Tibial artery (tissue), 4 donors: Measurements from ENCODE around the gene CYSTM1.
"Not testable (repeated sequence)": the region's sequence is repeated elsewhere in the genome, so short reads cannot be mapped to it uniquely, and the experiment has no call there.

ENCODE experiments used
- DNase-seq, 2 donors: peaks; one replicate each; pipeline ENCODE4 v3.0.0-alpha.2; 2019
- H3K27ac ChIP-seq, 2 donors: fragments of 200-600 bp; sonication (generic) in 1 of 2; 1 replicate in 1 of 2; 2 replicates in 1 of 2; pipeline ENCODE4 v1.5.1; 2018 to 2019; ENCODE audit warnings: mild to moderate bottlenecking in 1 of 2
- H3K27me3 ChIP-seq, 2 donors: fragments of 200-600 bp; sonication (generic) in 1 of 2; one replicate each; pipeline versions ENCODE4 v1.5.1 to v1.6.0; 2016 to 2019
- H3K36me3 ChIP-seq, 3 donors: fragments of 200-600 bp; sonication (generic) in 2 of 3; one replicate each; pipeline ENCODE4 v1.5.1; 2016 to 2019; ENCODE audit warnings: mild to moderate bottlenecking in 2 of 3
- H3K4me1 ChIP-seq, 4 donors: fragments of 200-600 bp; sonication (generic) in 2 of 4; 1 replicate in 3 of 4; 2 replicates in 1 of 4; pipeline ENCODE4 v1.5.1; 2016 to 2019
- H3K4me3 ChIP-seq, 2 donors: fragments of 200-600 bp; sonication (generic) in 1 of 2; 1 replicate in 1 of 2; 2 replicates in 1 of 2; pipeline ENCODE4 v1.5.1; 2018 to 2019; ENCODE audit warnings: mild to moderate bottlenecking in 2 of 2
- H3K9me3 ChIP-seq, 3 donors: fragments of 200-600 bp; sonication (generic) in 1 of 3; one replicate each; pipeline ENCODE4 v1.5.1; 2016 to 2019
- CTCF ChIP-seq, 2 experiments: fragments of 200-600 bp in 1 of 2; fragments of 450-650 bp in 1 of 2; IDR thresholded peaks; one replicate each; pipeline ENCODE4 v1.5.1; 2017 to 2019; ENCODE audit warnings: antibody characterized with exemption in 2 of 2, mild to moderate bottlenecking in 1 of 2, moderate library complexity in 1 of 2
- intact Hi-C: fragments of 100-400 bp; cut with DNase I; formaldehyde crosslinking; loops from one replicate; pipeline ENCODE4 v1.15.0; 2023; ENCODE audit warnings: low total_unique reads

The CYSTM1 gene

DNA sequence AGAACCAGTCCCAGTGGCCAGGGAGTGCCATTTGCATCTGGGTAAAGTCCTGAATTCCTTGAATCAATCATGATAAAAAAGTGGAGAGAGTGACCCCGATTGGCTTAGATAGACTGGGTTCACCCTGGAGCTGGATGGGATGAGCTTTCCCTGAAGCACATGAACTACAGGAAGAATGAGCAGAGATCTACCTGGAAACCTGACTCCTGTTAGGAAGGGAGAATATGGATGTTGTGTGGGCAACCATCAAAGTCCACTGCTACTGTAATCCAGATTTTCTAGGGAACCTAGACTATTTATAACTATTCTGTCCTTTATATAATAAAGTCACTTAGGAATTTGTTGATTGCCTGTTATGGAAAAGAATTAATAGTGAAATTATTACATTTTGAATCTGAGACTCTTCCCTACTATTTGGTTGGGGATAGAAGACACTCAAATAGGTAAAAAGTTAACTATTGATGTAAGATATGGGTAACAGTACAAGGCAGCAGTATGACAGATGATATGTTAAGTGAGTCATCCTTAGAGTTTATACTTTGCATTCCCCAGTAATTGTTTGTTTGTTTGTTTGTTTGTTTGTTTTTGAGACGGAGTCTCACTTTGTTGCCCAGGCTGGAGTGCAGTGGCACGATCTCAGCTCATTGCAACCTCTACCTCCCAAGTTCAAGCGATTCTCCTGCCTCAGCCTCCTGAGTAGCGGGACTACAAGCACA lies 17.9 kb downstream of the CYSTM1 start:
- no peak for DNase-seq
- H3K4me3 ChIP-seq: no peak overlapping the region
- no peak overlapping the region for H3K27ac ChIP-seq
- intact Hi-C loops: no loop called here
- H3K36me3 ChIP-seq: peaks cover 0 to 7% (median 6%) of the 10 kb centered on the region in 3 donors
- H3K9me3 ChIP-seq: no peaks in the 10 kb centered on the region
- H3K4me1 ChIP-seq: peaks cover 0 to 24% (median 9%) of the 10 kb centered on the region in 4 donors
- no peak for TF ChIP-seq CTCF (IDR thresholded peaks at IDR 0.05)
- H3K27me3 ChIP-seq: no peaks in the 10 kb centered on the region

DNA sequence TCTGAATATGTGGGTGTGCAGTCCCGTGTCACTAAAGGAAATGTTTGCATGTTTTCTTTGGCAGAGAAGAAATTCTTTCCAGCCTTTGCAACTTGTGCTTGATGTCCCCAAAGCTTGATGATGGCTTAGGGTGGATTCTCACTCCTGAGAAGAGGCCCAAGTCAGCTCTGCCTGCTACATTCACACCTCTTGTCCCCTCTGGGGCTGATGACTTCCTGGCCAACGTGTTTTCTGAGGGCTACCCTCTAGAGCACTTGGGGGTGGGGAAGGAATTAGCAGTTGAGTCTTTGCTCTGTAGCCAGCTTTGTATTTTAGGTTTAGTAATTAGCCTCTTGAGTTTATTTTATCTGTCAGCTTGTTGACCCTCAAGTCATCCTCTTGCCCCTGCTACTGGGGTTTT lies 19.7 kb downstream of the CYSTM1 start:
- Histone ChIP-seq H3K9me3 (no peaks in the 10 kb centered on the region), H3K27me3 (no peaks in the 10 kb centered on the region), H3K4me1 (peaks cover 0 to 20% (median 9%) of the 10 kb centered on the region in 4 donors), H3K27ac (no peak overlapping the region), H3K36me3 (peaks cover 0 to 7% (median 6%) of the 10 kb centered on the region in 3 donors), H3K4me3 (no peak overlapping the region)
- intact Hi-C loops: no loop called here
- no peak for DNase-seq
- TF ChIP-seq CTCF (IDR thresholded peaks at IDR 0.05): no peak

DNA sequence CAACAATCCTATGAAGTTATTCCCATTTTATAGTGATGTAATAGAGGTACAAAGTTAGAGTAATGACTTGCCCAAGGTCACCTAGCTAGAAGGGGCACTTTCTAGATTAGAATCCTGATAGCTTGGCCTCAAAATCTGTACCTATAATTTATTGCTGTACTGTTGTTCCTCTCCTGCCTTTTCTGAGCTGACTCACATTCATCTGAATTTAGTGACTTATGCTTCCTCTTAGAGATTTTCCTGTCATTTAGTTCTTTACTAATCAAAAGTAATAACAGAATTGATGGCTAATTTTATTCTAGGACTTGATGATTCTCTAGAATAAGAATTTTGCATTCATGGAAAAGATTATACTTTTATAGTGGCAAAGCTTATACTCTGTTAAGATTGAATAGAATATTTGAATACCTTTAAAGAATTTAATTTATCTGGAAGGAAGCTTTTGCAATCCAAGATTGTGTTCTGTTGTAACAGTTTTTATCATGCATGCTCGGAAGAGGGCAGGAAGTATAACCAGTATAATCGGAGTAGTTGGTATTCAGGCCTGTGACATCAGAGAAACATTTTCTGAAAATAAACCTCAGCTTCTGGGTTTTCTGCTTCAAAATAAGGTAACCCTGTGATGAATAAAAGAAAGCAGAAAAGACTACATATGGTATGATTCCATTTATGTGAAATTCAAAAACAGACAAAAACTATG lies 21.3 kb downstream of the CYSTM1 start:
- Histone ChIP-seq H3K27me3 (no peaks in the 10 kb centered on the region), H3K4me3 (no peak overlapping the region), H3K9me3 (no peaks in the 10 kb centered on the region), H3K27ac (no peak overlapping the region), H3K36me3 (peaks cover 0 to 7% (median 6%) of the 10 kb centered on the region in 3 donors), H3K4me1 (peaks cover 0 to 4% (median 0%) of the 10 kb centered on the region in 4 donors)
- no peak for DNase-seq
- no peak for TF ChIP-seq CTCF (IDR thresholded peaks at IDR 0.05)
- intact Hi-C loops: no loop called here

DNA sequence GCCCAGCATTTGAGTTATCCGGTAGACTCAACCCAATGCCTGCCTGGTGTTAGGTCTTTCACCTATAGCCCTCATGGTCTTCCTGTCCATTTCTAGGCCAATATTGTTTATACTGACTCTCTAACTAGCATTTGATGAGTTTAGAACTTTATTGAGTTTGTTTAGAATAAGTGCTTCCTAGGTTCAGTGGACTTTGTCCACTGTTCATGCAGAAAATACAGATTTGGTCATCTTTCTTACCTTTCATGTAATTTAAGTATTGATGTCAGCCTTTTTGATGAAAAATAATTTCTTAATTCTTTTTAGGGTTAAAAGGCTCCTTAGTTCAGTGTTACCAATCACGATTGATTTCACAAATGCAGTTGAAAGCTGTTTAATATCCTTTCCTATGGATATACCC lies 22.0 kb downstream of the CYSTM1 start:
- Histone ChIP-seq H3K4me1 (no peaks in the 10 kb centered on the region), H3K9me3 (no peaks in the 10 kb centered on the region), H3K36me3 (peaks cover 0 to 7% (median 6%) of the 10 kb centered on the region in 3 donors), H3K27ac (no peak overlapping the region), H3K27me3 (no peaks in the 10 kb centered on the region), H3K4me3 (no peak overlapping the region)
- intact Hi-C loops: no loop called here
- no peak for DNase-seq
- TF ChIP-seq CTCF (IDR thresholded peaks at IDR 0.05): no peak

- H3K4me1 ChIP-seq, intact Hi-C loops, H3K27me3 ChIP-seq, H3K4me3 ChIP-seq, H3K27ac ChIP-seq, H3K9me3 ChIP-seq, H3K36me3 ChIP-seq, DNase-seq: not testable (repeated sequence)
Observed at GRCh38 chr5:140198915-140199314, 23.9 kb downstream of the CYSTM1 start.

- no peak overlapping the region for H3K4me3 ChIP-seq
- TF ChIP-seq CTCF (IDR thresholded peaks at IDR 0.05): no peak
- no peak for DNase-seq
- intact Hi-C loops: no loop called here
- H3K27me3 ChIP-seq: no peaks in the 10 kb centered on the region
- no peaks in the 10 kb centered on the region for H3K36me3 ChIP-seq
- H3K9me3 ChIP-seq: no peaks in the 10 kb centered on the region
- no peaks in the 10 kb centered on the region for H3K4me1 ChIP-seq
- H3K27ac ChIP-seq: no peak overlapping the region
Observed at GRCh38 chr5:140202078-140202477, 27.1 kb downstream of the CYSTM1 start.
